K562 (cell line): ENCODE results near the gene CLDND2. TPM values are rescaled to one million over a fixed set of nuclear protein-coding genes. Genes with fewer than 3 reads are reported as not detected.

Experiments used
- ATAC-seq: fragments of 200-7000 bp; cut with Tn5 transposase; 3 replicates; pipeline ENCODE4 v1.9.1; 2020; ENCODE audit warnings: moderate library complexity
- BruUV-seq: library from RNA; stranded (reverse); fragments of 400-500 nt; replicated peaks from 2 replicates; lab custom pipeline; 2021; lab: Mats Ljungman, UMichigan
- CTCF ChIA-PET: fragments of 300-600 bp; formaldehyde crosslinking; extraction: SDS; loops from one replicate; lab custom pipeline; 2021; ENCODE audit warnings: low intra/inter-chr PET ratio; lab: Yijun Ruan, JAX
- POLR2A ChIA-PET: fragments of 300-600, 350-650 bp; sonication (Branson Sonifier 250); formaldehyde crosslinking; extraction: SDS; loops from one replicate; lab custom pipeline; 2021; ENCODE audit warnings: antibody characterized with exemption, inconsistent platforms; lab: Yijun Ruan, JAX
- DNase-seq, 4 experiments: peaks; one replicate each; pipeline versions ENCODE4 v3.0.0 to v3.0.0-alpha.2; 2011 to 2018; ENCODE audit warnings: low spot score in 3 of 4, mixed read lengths in 3 of 4; ENCODE audit errors: extremely low read depth in 1 of 4
- FAIRE-seq: peaks from 2 replicates; lab custom pipeline; 2011; peaks lifted over from hg19 to GRCh38; lab: Jason Lieb, UNC
- H2AFZ ChIP-seq: 2 replicates; pipeline ENCODE4 v1.6.0; 2011; ENCODE audit warnings: low read depth, low read length, control low read depth, inconsistent platforms
- H3K27ac ChIP-seq: fragments of 200-600 bp; 3 replicates; pipeline ENCODE4 v1.8.0; 2011; ENCODE audit warnings: low read depth, mild to moderate bottlenecking, control low read depth, inconsistent platforms, low read length, moderate library complexity, mixed read lengths; ENCODE audit errors: extremely low read depth
- H3K27me3 ChIP-seq, 2 experiments: fragments of 300-600 bp in 1 of 2; 2 replicates in 1 of 2; 3 replicates in 1 of 2; pipeline versions ENCODE4 v1.6.0 to v1.8.0; 2011; ENCODE audit warnings: inconsistent platforms in 2 of 2, low read length in 2 of 2, mild to moderate bottlenecking in 1 of 2, mixed read lengths in 1 of 2, moderate library complexity in 1 of 2; ENCODE audit not compliant: control insufficient read depth in 2 of 2, insufficient read depth in 2 of 2
- H3K36me3 ChIP-seq: fragments of 300-600 bp; 3 replicates; pipeline ENCODE4 v1.8.0; 2011; ENCODE audit warnings: mild to moderate bottlenecking, low read length, inconsistent platforms; ENCODE audit not compliant: control insufficient read depth, insufficient read depth
- H3K4me1 ChIP-seq, 2 experiments: fragments of 200-600 bp in 1 of 2; replicated peaks in 1 of 2; 2 replicates in 1 of 2; 3 replicates in 1 of 2; pipeline versions ENCODE4 v1.5.1 to v1.8.0; 2011; ENCODE audit warnings: inconsistent platforms in 2 of 2, low read length in 2 of 2, mild to moderate bottlenecking in 1 of 2, mixed read lengths in 1 of 2, moderate library complexity in 1 of 2; ENCODE audit not compliant: control insufficient read depth in 2 of 2, insufficient read depth in 2 of 2
- H3K4me2 ChIP-seq: 2 replicates; pipeline ENCODE4 v1.6.1; 2011; ENCODE audit warnings: low read length, control low read depth, inconsistent platforms, mixed read lengths; ENCODE audit not compliant: insufficient read depth
- H3K4me3 ChIP-seq: fragments of 200-600 bp; sonication (generic), shearing (Covaris generic); 2 replicates; pipeline ENCODE4 v1.5.1; 2016; ENCODE audit warnings: control low read depth, inconsistent platforms
- H3K79me2 ChIP-seq: fragments of 200-600 bp; 3 replicates; pipeline ENCODE4 v1.8.0; 2011; ENCODE audit warnings: low read length, inconsistent platforms; ENCODE audit not compliant: control insufficient read depth, insufficient read depth
- H3K9ac ChIP-seq, 2 experiments: 2 replicates each; pipeline versions ENCODE4 v1.6.0 to v1.6.1; 2011; ENCODE audit warnings: low read depth in 2 of 2, low read length in 2 of 2, control low read depth in 1 of 2, inconsistent platforms in 1 of 2, mild to moderate bottlenecking in 1 of 2, mixed read lengths in 1 of 2; ENCODE audit not compliant: insufficient read depth in 1 of 2
- H3K9me1 ChIP-seq: one replicate; pipeline ENCODE4 v1.6.0; 2011; ENCODE audit warnings: inconsistent platforms, mild to moderate bottlenecking, low read length, moderate library complexity; ENCODE audit not compliant: control insufficient read depth, insufficient read depth
- H3K9me3 ChIP-seq: replicated peaks from 2 replicates; pipeline ENCODE4 v1.5.1; 2011; ENCODE audit warnings: low read depth, low read length, inconsistent platforms; ENCODE audit not compliant: control insufficient read depth, insufficient read depth
- H4K20me1 ChIP-seq: replicated peaks from 2 replicates; pipeline ENCODE4 v1.6.1; 2011; ENCODE audit warnings: low read length, inconsistent platforms, mixed read lengths; ENCODE audit not compliant: control insufficient read depth, insufficient read depth
- DEAF1 ChIP-seq: fragments of 450-650 bp; formaldehyde crosslinking; IDR thresholded peaks from 2 replicates; pipeline ENCODE4 v1.4.0; 2020; ENCODE audit warnings: mild to moderate bottlenecking, moderate library complexity
- GATAD2B ChIP-seq: fragments of 450-650 bp; IDR thresholded peaks from 2 replicates; pipeline ENCODE4 v1.6.1; 2017; ENCODE audit warnings: mild to moderate bottlenecking, borderline replicate concordance
- MYNN ChIP-seq, 2 experiments: sonication (generic); formaldehyde crosslinking in 1 of 2; IDR thresholded peaks; 2 replicates each; pipeline versions ENCODE4 v1.5.0 to v1.6.1; 2016 to 2020; ENCODE audit warnings: antibody characterized with exemption in 1 of 2, missing genetic modification reagents in 1 of 2
- TFAM ChIP-seq: fragments of 250-450 bp; sonication (Bioruptor Pico); conservative IDR thresholded peaks from 2 replicates; pipeline ENCODE4 v1.5.0; 2021; ENCODE audit warnings: mild to moderate bottlenecking, moderate library complexity
- VEZF1 ChIP-seq: fragments of 200-800 bp; sonication (Bioruptor generic); IDR thresholded peaks from 2 replicates; pipeline ENCODE4 v1.6.1; 2017; ENCODE audit warnings: missing genetic modification characterization, missing compliant biosample characterization
- ZNF3 ChIP-seq: fragments of 250-450 bp; sonication (Bioruptor Pico); IDR thresholded peaks from 2 replicates; pipeline ENCODE4 v1.5.0; 2021; ENCODE audit warnings: mild to moderate bottlenecking, moderate library complexity
- WGBS: fragments of 100-300 bp; shearing (Covaris generic); methylation state at CpG from one replicate; pipeline ENCODE4 v1.1.6; 2016; ENCODE audit warnings: low coverage, mixed read lengths; ENCODE audit not compliant: insufficient coverage; ENCODE audit errors: missing lambda C conversion rate; 5-methylcytosine and 5-hydroxymethylcytosine counted together
- in situ Hi-C: fragments of 300-500 bp; cut with MboI; formaldehyde crosslinking; loops from 4 replicates; pipeline ENCODE4 v1.15.0; 2018; ENCODE audit warnings: inconsistent platforms, mixed read lengths
- intact Hi-C: fragments of 100-400 bp; cut with micrococcal nuclease; formaldehyde crosslinking; loops from 2 replicates; pipeline ENCODE4 v1.14.2; 2022
- polyA plus RNA-seq, 8 experiments: library from polyadenylated mRNA; depleted of rRNA in 4 of 8; stranded (reverse) in 5 of 8; unstranded in 3 of 8; fragments of >200 nt; fragmentation: Nextera tagmentation in 2 of 8; fragmentation: Illumina TruSeq in 1 of 8; extraction: Ambion mirVana in 2 of 8; extraction: Trizol in 1 of 8; gene quantifications; 2 replicates each; pipeline versions ENCODE4 v1.2.1 to v1.2.3, GENCODE V29; 2011 to 2014; ENCODE audit warnings: inconsistent platforms in 1 of 8, missing spikeins in 1 of 8
- total RNA-seq, 7 experiments: library from RNA; depleted of rRNA in 6 of 7; stranded (reverse); fragments of >200 nt in 6 of 7; fragmentation: Illumina TruSeq in 2 of 7; extraction: Trizol in 2 of 7; gene quantifications; 2 replicates each; pipeline versions ENCODE4 v1.2.1 to v1.2.3, GENCODE V29; 2011 to 2021; ENCODE audit warnings: low replicate concordance in 1 of 7

CLDND2 gene
- total and polyA plus RNA-seq, 9 of the 15 experiments (the other 6 are each of a cell fraction or from before 2014, with no cell fraction given) = 0.45 to 4.0 (median 1.2) TPM; not detected in 3

- DNase-seq (no peak), FAIRE-seq (no peak), ATAC-seq (no peak)
- CTCF ChIA-PET = no interaction called here
- Histone ChIP-seq H3K79me2 (no peaks in the 10 kb centered on the region), H4K20me1 (peaks cover 6% of the 10 kb centered on the region; the same call in 1 of the 2 replicates), H3K27ac (no peak overlapping the region), H3K4me2 (no peak overlapping the region), H3K36me3 (no peaks in the 10 kb centered on the region), H3K27me3 (peaks cover 13 to 57% of the 10 kb centered on the region in 2 experiments; a peak in 4 of 5 replicates), H3K4me3 (no peak overlapping the region), H3K4me1 (peaks cover 0 to 15% of the 10 kb centered on the region in 2 experiments; a peak in 3 of 5 replicates), H3K9me1 (no peaks in the 10 kb centered on the region), H2AFZ (no peak overlapping the region), H3K9me3 (no peaks in the 10 kb centered on the region; the same call in 1 of the 2 replicates), H3K9ac (no peak overlapping the region)
- POLR2A ChIA-PET = interaction anchor here (0.7 kb wide), 1 partner anchor 308 kb away, joined by 3 read pairs; no protein-coding TSS in a partner anchor
- TF ChIP-seq GATAD2B (no peak), DEAF1 (CRISPR knock-in tag) (no peak), MYNN (IDR thresholded peaks at IDR 0.05) (no peak), MYNN (CRISPR knock-in tag; IDR thresholded peaks at IDR 0.05) (no peak), TFAM (no peak), VEZF1 (CRISPR knock-in tag) (0 out of 2 replicates have a peak, but pooled peaks have one; percentile 27), ZNF3 (CRISPR knock-in tag) (0 out of 2 replicates have a peak, but pooled peaks have one; percentile 36)
- in situ Hi-C loops = no loop called here
- BruUV-seq = no TSS peak
- intact Hi-C loops = no loop called here
- WGBS = 0% methylated on average over 2 of the region's 3 CpGs
These were observed 51.4 kb downstream of the CLDND2 start for GRCh38 chr19:51317376-51317775.

Other genes with a start within 250 kb of the CLDND2 start
Only the 7 nearest of the 16 such genes appear.
- gene IGLON5, start 57.4 kb downstream of the CLDND2 start, total RNA-seq (2014; rRNA removed) = 0.12 and 0.14 TPM in 2 replicates
- 0.11 TPM in 1 of 2 replicates, not detected in the other for gene IGLON5, start 57.4 kb downstream of the CLDND2 start, total RNA-seq (2014; rRNA removed; fragmentation: Illumina TruSeq; extraction: Trizol)
- 0.04 and 0.07 TPM in 2 replicates for gene IGLON5, start 57.4 kb downstream of the CLDND2 start, total RNA-seq (2015; rRNA removed; fragmentation: Illumina TruSeq; extraction: Trizol)
- 0.22 and 0.27 TPM in 2 replicates for gene IGLON5, start 57.4 kb downstream of the CLDND2 start, total RNA-seq (2021)
- 0.14 TPM in 2 replicates for gene IGLON5, start 57.4 kb downstream of the CLDND2 start, polyA plus RNA-seq (2011; rRNA removed)
- gene IGLON5, start 57.4 kb downstream of the CLDND2 start, polyA plus RNA-seq (2014; fragmentation: Illumina TruSeq; extraction: Trizol) = 0.14 and 0.15 TPM in 2 replicates
- not detected for gene IGLON5, start 57.4 kb downstream of the CLDND2 start, polyA plus RNA-seq (2014; fragmentation: Nextera tagmentation; extraction: Ambion mirVana)
- 0.03 and 0.18 TPM in 2 replicates for gene IGLON5, start 57.4 kb downstream of the CLDND2 start, polyA plus RNA-seq (2014; rRNA removed)
- 2.0 and 2.1 TPM in 2 replicates for gene VSIG10L, start 26.9 kb downstream of the CLDND2 start, total RNA-seq (2014; rRNA removed)
- gene VSIG10L, start 26.9 kb downstream of the CLDND2 start, total RNA-seq (2014; rRNA removed; fragmentation: Illumina TruSeq; extraction: Trizol) = 1.9 and 2.3 TPM in 2 replicates
- gene VSIG10L, start 26.9 kb downstream of the CLDND2 start, total RNA-seq (2015; rRNA removed; fragmentation: Illumina TruSeq; extraction: Trizol) = 2.2 and 2.5 TPM in 2 replicates
- gene VSIG10L, start 26.9 kb downstream of the CLDND2 start, total RNA-seq (2021) = 7.6 and 7.7 TPM in 2 replicates
- gene VSIG10L, start 26.9 kb downstream of the CLDND2 start, polyA plus RNA-seq (2011; rRNA removed) = 4.7 and 7.0 TPM in 2 replicates
- 6.8 and 7.6 TPM in 2 replicates for gene VSIG10L, start 26.9 kb downstream of the CLDND2 start, polyA plus RNA-seq (2014; fragmentation: Illumina TruSeq; extraction: Trizol)
- gene VSIG10L, start 26.9 kb downstream of the CLDND2 start, polyA plus RNA-seq (2014; fragmentation: Nextera tagmentation; extraction: Ambion mirVana) = 1 to 10 TPM; 1.1 TPM
- 5.3 and 5.4 TPM in 2 replicates for gene VSIG10L, start 26.9 kb downstream of the CLDND2 start, polyA plus RNA-seq (2014; rRNA removed)
- 143 and 161 TPM in 2 replicates for gene ETFB, start 2.6 kb downstream of the CLDND2 start, total RNA-seq (2014; rRNA removed)
- 29.8 and 54.2 TPM in 2 replicates for gene ETFB, start 2.6 kb downstream of the CLDND2 start, total RNA-seq (2014; rRNA removed; fragmentation: Illumina TruSeq; extraction: Trizol)
- 129 and 131 TPM in 2 replicates for gene ETFB, start 2.6 kb downstream of the CLDND2 start, total RNA-seq (2015; rRNA removed; fragmentation: Illumina TruSeq; extraction: Trizol)
- gene ETFB, start 2.6 kb downstream of the CLDND2 start, total RNA-seq (2021) = 130 and 142 TPM in 2 replicates
- gene ETFB, start 2.6 kb downstream of the CLDND2 start, polyA plus RNA-seq (2011; rRNA removed) = 96.1 and 130 TPM in 2 replicates
- 56.3 and 136 TPM in 2 replicates for gene ETFB, start 2.6 kb downstream of the CLDND2 start, polyA plus RNA-seq (2014; fragmentation: Illumina TruSeq; extraction: Trizol)
- 10 to 100 TPM; 18.1 to 50.3 TPM for gene ETFB, start 2.6 kb downstream of the CLDND2 start, polyA plus RNA-seq (2014; fragmentation: Nextera tagmentation; extraction: Ambion mirVana)
- gene ETFB, start 2.6 kb downstream of the CLDND2 start, polyA plus RNA-seq (2014; rRNA removed) = 112 and 123 TPM in 2 replicates
- not detected in 2 replicates for gene NKG7, start 3.7 kb upstream of the CLDND2 start, total RNA-seq (2014; rRNA removed)
- not detected in 2 replicates for gene NKG7, start 3.7 kb upstream of the CLDND2 start, total RNA-seq (2014; rRNA removed; fragmentation: Illumina TruSeq; extraction: Trizol)
- gene NKG7, start 3.7 kb upstream of the CLDND2 start, total RNA-seq (2015; rRNA removed; fragmentation: Illumina TruSeq; extraction: Trizol) = 0.34 and 0.62 TPM in 2 replicates
- 0.47 and 0.51 TPM in 2 replicates for gene NKG7, start 3.7 kb upstream of the CLDND2 start, total RNA-seq (2021)
- 0.33 and 0.46 TPM in 2 replicates for gene NKG7, start 3.7 kb upstream of the CLDND2 start, polyA plus RNA-seq (2011; rRNA removed)
- 0.30 and 0.57 TPM in 2 replicates for gene NKG7, start 3.7 kb upstream of the CLDND2 start, polyA plus RNA-seq (2014; fragmentation: Illumina TruSeq; extraction: Trizol)
- under 1 TPM; 0.67 to 0.70 TPM for gene NKG7, start 3.7 kb upstream of the CLDND2 start, polyA plus RNA-seq (2014; fragmentation: Nextera tagmentation; extraction: Ambion mirVana)
- gene NKG7, start 3.7 kb upstream of the CLDND2 start, polyA plus RNA-seq (2014; rRNA removed) = 0.44 and 1.5 TPM in 2 replicates
- 0.29 and 0.45 TPM in 2 replicates for gene LIM2, start 19.0 kb upstream of the CLDND2 start, total RNA-seq (2014; rRNA removed)
- gene LIM2, start 19.0 kb upstream of the CLDND2 start, total RNA-seq (2014; rRNA removed; fragmentation: Illumina TruSeq; extraction: Trizol) = 0.18 TPM in 1 of 2 replicates, not detected in the other
- not detected in 2 replicates for gene LIM2, start 19.0 kb upstream of the CLDND2 start, total RNA-seq (2015; rRNA removed; fragmentation: Illumina TruSeq; extraction: Trizol)
- gene LIM2, start 19.0 kb upstream of the CLDND2 start, total RNA-seq (2021) = not detected in 2 replicates
- not detected in 2 replicates for gene LIM2, start 19.0 kb upstream of the CLDND2 start, polyA plus RNA-seq (2011; rRNA removed)
- gene LIM2, start 19.0 kb upstream of the CLDND2 start, polyA plus RNA-seq (2014; fragmentation: Illumina TruSeq; extraction: Trizol) = not detected in 2 replicates
- gene LIM2, start 19.0 kb upstream of the CLDND2 start, polyA plus RNA-seq (2014; fragmentation: Nextera tagmentation; extraction: Ambion mirVana) = under 1 TPM; 0.07 to 0.18 TPM
- 0.27 and 0.28 TPM in 2 replicates for gene LIM2, start 19.0 kb upstream of the CLDND2 start, polyA plus RNA-seq (2014; rRNA removed)
- gene C19orf84, start 21.6 kb upstream of the CLDND2 start, total RNA-seq (2014; rRNA removed) = 1.7 and 2.0 TPM in 2 replicates
- gene C19orf84, start 21.6 kb upstream of the CLDND2 start, total RNA-seq (2014; rRNA removed; fragmentation: Illumina TruSeq; extraction: Trizol) = 0.48 and 0.69 TPM in 2 replicates
- 0.57 and 0.98 TPM in 2 replicates for gene C19orf84, start 21.6 kb upstream of the CLDND2 start, total RNA-seq (2015; rRNA removed; fragmentation: Illumina TruSeq; extraction: Trizol)
- 2.9 and 3.1 TPM in 2 replicates for gene C19orf84, start 21.6 kb upstream of the CLDND2 start, total RNA-seq (2021)
- gene C19orf84, start 21.6 kb upstream of the CLDND2 start, polyA plus RNA-seq (2011; rRNA removed) = 0.35 and 0.38 TPM in 2 replicates
- 3.8 and 5.0 TPM in 2 replicates for gene C19orf84, start 21.6 kb upstream of the CLDND2 start, polyA plus RNA-seq (2014; fragmentation: Illumina TruSeq; extraction: Trizol)
- under 1 TPM; 0.63 to 0.66 TPM for gene C19orf84, start 21.6 kb upstream of the CLDND2 start, polyA plus RNA-seq (2014; fragmentation: Nextera tagmentation; extraction: Ambion mirVana)
- gene C19orf84, start 21.6 kb upstream of the CLDND2 start, polyA plus RNA-seq (2014; rRNA removed) = 0.20 and 0.91 TPM in 2 replicates
- gene SIGLEC10, start 48.6 kb upstream of the CLDND2 start, total RNA-seq (2014; rRNA removed) = 0.57 and 1.1 TPM in 2 replicates
- gene SIGLEC10, start 48.6 kb upstream of the CLDND2 start, total RNA-seq (2014; rRNA removed; fragmentation: Illumina TruSeq; extraction: Trizol) = 0.26 and 0.33 TPM in 2 replicates
- 1.8 and 2.2 TPM in 2 replicates for gene SIGLEC10, start 48.6 kb upstream of the CLDND2 start, total RNA-seq (2015; rRNA removed; fragmentation: Illumina TruSeq; extraction: Trizol)
- 0.58 and 0.95 TPM in 2 replicates for gene SIGLEC10, start 48.6 kb upstream of the CLDND2 start, total RNA-seq (2021)
- 0.39 and 1.2 TPM in 2 replicates for gene SIGLEC10, start 48.6 kb upstream of the CLDND2 start, polyA plus RNA-seq (2011; rRNA removed)
- gene SIGLEC10, start 48.6 kb upstream of the CLDND2 start, polyA plus RNA-seq (2014; fragmentation: Illumina TruSeq; extraction: Trizol) = 0.78 and 0.82 TPM in 2 replicates
- gene SIGLEC10, start 48.6 kb upstream of the CLDND2 start, polyA plus RNA-seq (2014; fragmentation: Nextera tagmentation; extraction: Ambion mirVana) = under 1 TPM; 0.10 TPM
- 0.97 and 1.3 TPM in 2 replicates for gene SIGLEC10, start 48.6 kb upstream of the CLDND2 start, polyA plus RNA-seq (2014; rRNA removed)